HCT116 (cell line): ENCODE measurements around the gene OR1C1. TPM values are rescaled to one million over a fixed set of nuclear protein-coding genes. Genes with fewer than 3 reads are reported as not detected.
"Not testable (repeated sequence)": the region's sequence is repeated elsewhere in the genome, so short reads cannot be mapped to it uniquely, and the experiment has no call there.

Experiments used
- ATAC-seq: fragments of 200-7000 bp; cut with Tn5 transposase; 2 replicates; pipeline ENCODE4 v1.9.1; 2020; ENCODE audit warnings: mild to moderate bottlenecking, moderate library complexity
- BruUV-seq: library from RNA; stranded (reverse); fragments of 400-500 nt; replicated peaks from 2 replicates; lab custom pipeline; 2021; lab: Mats Ljungman, UMichigan
- CTCF ChIA-PET: fragments of 300-600 bp; sonication (Branson Sonifier 250); formaldehyde crosslinking; loops from one replicate; lab custom pipeline; 2021; ENCODE audit warnings: antibody characterized with exemption; lab: Charles Lee
- POLR2A ChIA-PET: fragments of 300-600, 350-600 bp; sonication (Branson Sonifier 250); formaldehyde crosslinking; loops from one replicate; lab custom pipeline; 2021; ENCODE audit warnings: antibody characterized with exemption; lab: Charles Lee
- RAD21 ChIA-PET, 2 experiments: fragments of 300-600 bp; sonication (Branson Sonifier 250); formaldehyde crosslinking; loops; one replicate each; lab custom pipeline; 2023; ENCODE audit warnings: low total read pairs in 2 of 2; ENCODE audit not compliant: uncharacterized antibody in 2 of 2, unreplicated experiment in 2 of 2, low non-redundant PET in 1 of 2; lab: Charles Lee
- DNase-seq: peaks from one replicate; pipeline ENCODE4 v3.0.0-alpha.2; 2010; ENCODE audit warnings: low read depth, low spot score
- H2AFZ ChIP-seq: fragments of 200-600 bp; shearing (Covaris generic), sonication (generic); 2 replicates; pipeline ENCODE4 v1.6.1; 2017; ENCODE audit warnings: low read depth, mixed run types, mixed read lengths, antibody characterized with exemption, low read length; ENCODE audit not compliant: poor library complexity, severe bottlenecking
- H3K27ac ChIP-seq: 2 replicates; pipeline ENCODE4 v1.5.1; 2012; ENCODE audit warnings: low read depth, low read length
- H3K27me3 ChIP-seq: fragments of 200-600 bp; sonication (generic); 2 replicates; pipeline ENCODE4 v1.6.1; 2016; ENCODE audit warnings: mixed run types, low read length, mixed read lengths; ENCODE audit not compliant: insufficient read depth
- H3K36me3 ChIP-seq, 2 experiments: fragments of 200-500 bp in 1 of 2; fragments of 200-600 bp in 1 of 2; sonication (Bioruptor generic) in 1 of 2; sonication (generic) in 1 of 2; 2 replicates each; pipeline versions ENCODE4 v1.5.1 to v1.6.1; 2014 to 2016; ENCODE audit warnings: low read length in 2 of 2, inconsistent platforms in 1 of 2, mixed read lengths in 1 of 2, mixed run types in 1 of 2; ENCODE audit not compliant: insufficient read depth in 2 of 2, control insufficient read depth in 1 of 2
- H3K4me1 ChIP-seq, 2 experiments: fragments of 200-600 bp in 1 of 2; sonication (generic) in 1 of 2; 2 replicates each; pipeline versions ENCODE4 v1.5.1 to v1.6.1; 2012 to 2017; ENCODE audit warnings: low read length in 2 of 2, inconsistent platforms in 1 of 2, mild to moderate bottlenecking in 1 of 2, mixed read lengths in 1 of 2, mixed run types in 1 of 2, moderate library complexity in 1 of 2; ENCODE audit not compliant: insufficient read depth in 2 of 2, control insufficient read depth in 1 of 2
- H3K4me2 ChIP-seq: fragments of 200-600 bp; sonication (generic); 2 replicates; pipeline ENCODE4 v1.6.1; 2017; ENCODE audit warnings: mixed run types, low read length, mixed read lengths
- H3K4me3 ChIP-seq, 2 experiments: fragments of 200-600 bp in 1 of 2; sonication (generic) in 1 of 2; replicated peaks in 1 of 2; 2 replicates each; pipeline ENCODE4 v1.5.1; 2011 to 2016; ENCODE audit warnings: low read length in 2 of 2, control low read depth in 1 of 2, low read depth in 1 of 2, mild to moderate bottlenecking in 1 of 2, mixed read lengths in 1 of 2, mixed run types in 1 of 2
- H3K79me2 ChIP-seq: fragments of 200-600 bp; sonication (generic); 2 replicates; pipeline ENCODE4 v1.6.1; 2017; ENCODE audit warnings: mild to moderate bottlenecking, mixed run types, low read length, moderate library complexity, mixed read lengths; ENCODE audit not compliant: insufficient read depth
- H3K9ac ChIP-seq: fragments of 200-600 bp; sonication (generic); 2 replicates; pipeline ENCODE4 v1.6.1; 2016; ENCODE audit warnings: low read length, mixed read lengths
- H3K9me2 ChIP-seq: fragments of 200-600 bp; sonication (generic), shearing (Covaris generic); 2 replicates; pipeline ENCODE4 v1.6.1; 2017; ENCODE audit warnings: mixed run types, mild to moderate bottlenecking, moderate library complexity; ENCODE audit not compliant: insufficient read depth
- H3K9me3 ChIP-seq, 2 experiments: fragments of 200-500 bp in 1 of 2; fragments of 200-600 bp in 1 of 2; sonication (Bioruptor generic) in 1 of 2; sonication (generic) in 1 of 2; 2 replicates each; pipeline ENCODE4 v1.6.1; 2014 to 2017; ENCODE audit warnings: low read length in 2 of 2, mixed read lengths in 2 of 2, inconsistent platforms in 1 of 2, low read depth in 1 of 2, mild to moderate bottlenecking in 1 of 2, mixed run types in 1 of 2, moderate library complexity in 1 of 2; ENCODE audit not compliant: control insufficient read depth in 1 of 2, insufficient read depth in 1 of 2
- H4K20me1 ChIP-seq: fragments of 200-600 bp; sonication (generic), shearing (Covaris generic); 2 replicates; pipeline ENCODE4 v1.6.1; 2017; ENCODE audit warnings: mixed run types, mild to moderate bottlenecking, moderate library complexity; ENCODE audit not compliant: insufficient read depth
- ATF3 ChIP-seq: IDR thresholded peaks from 2 replicates; pipeline ENCODE4 v1.6.1; 2012
- CBX3 ChIP-seq: IDR thresholded peaks from 2 replicates; pipeline ENCODE4 v1.6.1; 2012; ENCODE audit warnings: low read depth
- EGR1 ChIP-seq: IDR thresholded peaks from 2 replicates; pipeline ENCODE4 v1.6.1; 2012; ENCODE audit warnings: low read depth
- ELF1 ChIP-seq: IDR thresholded peaks from 2 replicates; pipeline ENCODE4 v1.6.1; 2012; ENCODE audit warnings: low read depth, borderline replicate concordance
- EZH2 ChIP-seq: fragments of 200-600 bp; sonication (generic); IDR thresholded peaks from 2 replicates; pipeline ENCODE4 v1.6.1; 2017; ENCODE audit warnings: antibody characterized with exemption, mixed run types
- EZH2phosphoT487 ChIP-seq: fragments of 200-600 bp; IDR thresholded peaks from 2 replicates; pipeline ENCODE4 v1.6.1; 2018; ENCODE audit warnings: antibody characterized with exemption, borderline replicate concordance
- FOSL1 ChIP-seq: IDR thresholded peaks from 2 replicates; pipeline ENCODE4 v1.6.1; 2012; ENCODE audit warnings: low read depth
- SRF ChIP-seq: IDR thresholded peaks from 2 replicates; pipeline ENCODE4 v1.6.1; 2012; ENCODE audit warnings: low read depth
- TCF7L2 ChIP-seq: IDR thresholded peaks from 2 replicates; pipeline ENCODE4 v1.7.0; 2011; ENCODE audit warnings: borderline replicate concordance, inconsistent platforms; ENCODE audit not compliant: insufficient read depth, insufficient read length; ENCODE audit errors: extremely low read depth
- intact Hi-C: fragments of 100-400 bp; cut with micrococcal nuclease; formaldehyde crosslinking; loops from 2 replicates; pipeline ENCODE4 v1.10.0; 2022
- total RNA-seq: library from RNA; stranded (reverse); gene quantifications from one replicate; pipeline ENCODE4 v1.2.1, GENCODE V29; 2021; ENCODE audit not compliant: unreplicated experiment
- TF ChIP-seq, protein P1 (sequence below): IDR thresholded peaks from 2 replicates; pipeline ENCODE4 v1.6.1; 2012; ENCODE audit warnings: low read depth

The OR1C1 gene
- total RNA-seq, 1 experiment from 2014 or later, result not detected

DNA sequence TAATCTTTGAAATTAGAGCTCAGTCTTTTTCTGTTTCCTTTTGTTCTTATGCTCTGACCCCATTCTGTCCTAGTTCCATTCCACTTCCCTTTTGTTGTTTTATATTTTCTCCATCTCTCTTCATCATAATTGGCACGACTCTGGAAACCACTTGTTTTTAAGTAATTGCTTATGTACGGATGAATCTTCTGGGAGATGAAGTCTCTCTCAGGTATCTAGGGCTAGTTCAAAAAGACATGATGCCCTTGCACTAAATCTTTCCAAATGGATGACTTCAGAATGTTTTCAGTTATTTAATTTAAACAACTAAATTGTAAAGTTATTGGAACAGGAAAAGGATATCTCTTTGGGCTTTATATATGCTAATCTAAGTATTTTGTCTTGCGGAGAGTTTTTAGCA, 43.8 kb downstream of the OR1C1 start, which contains the start of gene OR6F1:
Gene OR6F1 (minus strand): TSS at position 101 of the 400 bp plus-strand sequence. CDS start 3,891 bp downstream, outside the sequence.
- CTCF ChIA-PET, result no interaction called here
- H3K36me3 ChIP-seq, result no peaks in the 10 kb centered on the region
- H3K9ac ChIP-seq, result no peak within 1 kb of the TSS
- H2AFZ ChIP-seq, result no peak within 1 kb of the TSS
- no peak within 1 kb of the TSS for H3K4me2 ChIP-seq
- no peaks in the 10 kb centered on the region for H3K27me3 ChIP-seq
- H3K9me3 ChIP-seq, result peaks cover 8 to 14% of the 10 kb centered on the region in 2 experiments; a peak in 2 of 4 replicates
- ATAC-seq, result no peak
- RAD21 ChIA-PET, result interaction anchor here in 1 of 2 experiments (0.7 kb wide), 1 partner anchor 274 kb away, joined by 3 read pairs; no protein-coding TSS in a partner anchor
- no peaks in the 10 kb centered on the region for H4K20me1 ChIP-seq
- intact Hi-C loops, result no loop called here
- H3K9me2 ChIP-seq, result no peaks in the 10 kb centered on the region
- TF ChIP-seq EZH2 (no peak), ELF1 (no peak), EGR1 (no peak), EZH2phosphoT487 (no peak), FOSL1 (no peak)
- TF ChIP-seq, protein P1, sequence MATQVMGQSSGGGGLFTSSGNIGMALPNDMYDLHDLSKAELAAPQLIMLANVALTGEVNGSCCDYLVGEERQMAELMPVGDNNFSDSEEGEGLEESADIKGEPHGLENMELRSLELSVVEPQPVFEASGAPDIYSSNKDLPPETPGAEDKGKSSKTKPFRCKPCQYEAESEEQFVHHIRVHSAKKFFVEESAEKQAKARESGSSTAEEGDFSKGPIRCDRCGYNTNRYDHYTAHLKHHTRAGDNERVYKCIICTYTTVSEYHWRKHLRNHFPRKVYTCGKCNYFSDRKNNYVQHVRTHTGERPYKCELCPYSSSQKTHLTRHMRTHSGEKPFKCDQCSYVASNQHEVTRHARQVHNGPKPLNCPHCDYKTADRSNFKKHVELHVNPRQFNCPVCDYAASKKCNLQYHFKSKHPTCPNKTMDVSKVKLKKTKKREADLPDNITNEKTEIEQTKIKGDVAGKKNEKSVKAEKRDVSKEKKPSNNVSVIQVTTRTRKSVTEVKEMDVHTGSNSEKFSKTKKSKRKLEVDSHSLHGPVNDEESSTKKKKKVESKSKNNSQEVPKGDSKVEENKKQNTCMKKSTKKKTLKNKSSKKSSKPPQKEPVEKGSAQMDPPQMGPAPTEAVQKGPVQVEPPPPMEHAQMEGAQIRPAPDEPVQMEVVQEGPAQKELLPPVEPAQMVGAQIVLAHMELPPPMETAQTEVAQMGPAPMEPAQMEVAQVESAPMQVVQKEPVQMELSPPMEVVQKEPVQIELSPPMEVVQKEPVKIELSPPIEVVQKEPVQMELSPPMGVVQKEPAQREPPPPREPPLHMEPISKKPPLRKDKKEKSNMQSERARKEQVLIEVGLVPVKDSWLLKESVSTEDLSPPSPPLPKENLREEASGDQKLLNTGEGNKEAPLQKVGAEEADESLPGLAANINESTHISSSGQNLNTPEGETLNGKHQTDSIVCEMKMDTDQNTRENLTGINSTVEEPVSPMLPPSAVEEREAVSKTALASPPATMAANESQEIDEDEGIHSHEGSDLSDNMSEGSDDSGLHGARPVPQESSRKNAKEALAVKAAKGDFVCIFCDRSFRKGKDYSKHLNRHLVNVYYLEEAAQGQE, result no peak
- no peak within 1 kb of the TSS for H3K27ac ChIP-seq
- H3K4me1 ChIP-seq, result no peaks in the 10 kb centered on the region
- DNase-seq, result no peak
- no TSS peak for BruUV-seq
- POLR2A ChIA-PET, result no interaction called here
- H3K4me3 ChIP-seq, result no peak within 1 kb of the TSS
- no peaks in the 10 kb centered on the region for H3K79me2 ChIP-seq

DNA sequence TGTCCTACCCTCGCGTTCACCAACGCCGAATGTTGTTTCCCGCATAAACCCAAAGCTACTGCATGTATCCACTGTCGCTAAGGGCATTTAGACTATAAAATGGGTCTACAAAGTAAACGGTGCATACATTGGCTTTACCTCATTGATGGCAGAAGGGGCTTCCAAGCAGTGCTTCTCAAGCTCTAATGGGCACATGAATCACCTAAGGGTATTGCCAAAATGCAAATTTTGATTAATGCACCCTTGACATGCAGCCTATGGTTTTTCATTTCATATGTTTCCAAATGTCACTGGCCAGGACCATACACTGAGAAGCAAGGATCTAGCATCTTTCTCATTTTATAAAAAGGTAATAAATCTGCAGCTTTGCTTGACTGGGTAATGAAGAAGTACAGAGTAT, 46.6 kb downstream of the OR1C1 start:
- no peaks in the 10 kb centered on the region for H3K79me2 ChIP-seq
- DNase-seq, result no peak
- POLR2A ChIA-PET, result no interaction called here
- no peaks in the 10 kb centered on the region for H3K27me3 ChIP-seq
- H3K4me1 ChIP-seq, result no peaks in the 10 kb centered on the region
- no peaks in the 10 kb centered on the region for H3K9me2 ChIP-seq
- no peak overlapping the region for H3K9ac ChIP-seq
- H3K27ac ChIP-seq, result no peak overlapping the region
- H2AFZ ChIP-seq, result no peak overlapping the region
- no peak overlapping the region for H3K4me3 ChIP-seq
- CTCF ChIA-PET, result no interaction called here
- RAD21 ChIA-PET, result no interaction called here
- TF ChIP-seq TCF7L2 (no peak), SRF (no peak), CBX3 (no peak), ATF3 (no peak)
- no peaks in the 10 kb centered on the region for H4K20me1 ChIP-seq
- BruUV-seq, result no TSS peak
- ATAC-seq, result no peak
- intact Hi-C loops, result no loop called here
- no peaks in the 10 kb centered on the region for H3K36me3 ChIP-seq
- no peak overlapping the region for H3K4me2 ChIP-seq
- H3K9me3 ChIP-seq, result peaks cover 0 to 9% of the 10 kb centered on the region in 2 experiments; a peak in 1 of 4 replicates

DNA sequence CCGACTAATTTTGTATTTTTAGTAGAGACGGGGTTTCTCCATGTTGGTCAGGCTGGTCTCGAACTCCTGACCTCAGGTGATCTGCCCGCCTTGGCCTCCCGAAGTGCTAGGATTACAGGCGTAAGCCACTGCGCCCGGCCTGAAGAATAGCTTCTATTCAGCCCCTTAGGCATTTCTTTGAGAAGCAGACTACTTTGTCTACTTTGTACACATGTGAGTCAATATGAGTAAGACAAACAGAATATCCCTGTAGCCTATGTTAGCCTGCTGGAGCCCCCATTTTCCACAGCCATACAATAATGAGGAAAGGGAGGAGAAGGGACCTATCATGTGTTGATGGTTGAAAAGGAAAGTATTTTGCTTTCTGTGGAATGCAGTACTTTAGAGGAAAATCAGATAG, 49.7 kb downstream of the OR1C1 start:
- CTCF ChIA-PET, H3K9me3 ChIP-seq, H3K9ac ChIP-seq, H3K9me2 ChIP-seq, RAD21 ChIA-PET, ATAC-seq, H3K27me3 ChIP-seq, H2AFZ ChIP-seq, H4K20me1 ChIP-seq, BruUV-seq, H3K27ac ChIP-seq, POLR2A ChIA-PET, H3K4me3 ChIP-seq, H3K36me3 ChIP-seq, intact Hi-C loops, H3K79me2 ChIP-seq, H3K4me2 ChIP-seq, H3K4me1 ChIP-seq, DNase-seq: not testable (repeated sequence)
